Activated CD8-positive, alpha-beta memory T cell treated with anti-CD3 and anti-CD28 coated beads, Interleukin-2, amount 10 ng/mL, durations not matched to agents 7 days and 5 days (primary cell): ENCODE results near the gene SEC14L6. TPM values are rescaled to one million over a fixed set of nuclear protein-coding genes. Genes with fewer than 3 reads are reported as not detected.

Experiments used
- total RNA-seq, 2 experiments: library from RNA; stranded (reverse); gene quantifications; one replicate each; pipeline ENCODE4 v1.2.3, GENCODE V29; 2021

Gene SEC14L6
- total RNA-seq, 2 experiments from 2014 or later, result 0.07 TPM; not detected in 1

Other genes starting within 250 kb of the SEC14L6 start
- 10 to 100 TPM; 32.2 to 48.1 TPM for gene TBC1D10A, start 219.8 kb downstream of the SEC14L6 start, total RNA-seq
- 100 to 1,000 TPM; 214 to 267 TPM for gene SF3A1, start 189.8 kb downstream of the SEC14L6 start, total RNA-seq
- gene CCDC157, start 189.7 kb downstream of the SEC14L6 start, total RNA-seq, result 1 to 10 TPM; 4.9 to 6.2 TPM
- 10 to 100 TPM in 1 of 2 experiments, 1 to 10 TPM in 1; 8.5 to 10.5 TPM for gene RNF215, start 159.3 kb downstream of the SEC14L6 start, total RNA-seq
- 1 to 10 TPM; 2.2 to 4.8 TPM for gene SEC14L2, start 149.7 kb downstream of the SEC14L6 start, total RNA-seq
- 10 to 100 TPM; 59.1 to 73.4 TPM for gene MTFP1, start 121.0 kb downstream of the SEC14L6 start, total RNA-seq
- not detected for gene SEC14L3, start 74.7 kb downstream of the SEC14L6 start, total RNA-seq
- gene SEC14L4, start 41.0 kb downstream of the SEC14L6 start, total RNA-seq, result not detected
- gene GAL3ST1, start 27.9 kb upstream of the SEC14L6 start, total RNA-seq, result not detected
- 10 to 100 TPM; 56.2 to 91.5 TPM for gene PES1, start 45.2 kb upstream of the SEC14L6 start, total RNA-seq
- under 1 TPM; 0.19 to 0.41 TPM for gene TCN2, start 60.4 kb upstream of the SEC14L6 start, total RNA-seq
- 1 to 10 TPM; 3.8 to 5.0 TPM for gene SLC35E4, start 89.0 kb upstream of the SEC14L6 start, total RNA-seq
- gene DUSP18, start 121.1 kb upstream of the SEC14L6 start, total RNA-seq, result 10 to 100 TPM in 1 of 2 experiments, 1 to 10 TPM in 1; 9.2 to 11.6 TPM
- 1 to 10 TPM; 1.7 to 4.3 TPM for gene OSBP2, start 148.1 kb upstream of the SEC14L6 start, total RNA-seq